A549 (cell line): ENCODE results near the gene ORM1. TPM values are rescaled to one million over a fixed set of nuclear protein-coding genes. Genes with fewer than 3 reads are reported as not detected.

Source experiments
- ATAC-seq, 2 experiments: fragments of 200-7000 bp in 1 of 2; fragments of >200 bp in 1 of 2; cut with Nextera tagmentation in 1 of 2; cut with Tn5 transposase in 1 of 2; 3 replicates each; pipeline versions ENCODE4 v1.8.0 to v1.9.1; 2018 to 2020; ENCODE audit warnings: mild to moderate bottlenecking in 1 of 2, moderate library complexity in 1 of 2
- CTCF ChIA-PET: fragments of 300-600 bp; sonication (Branson Sonifier 250); formaldehyde crosslinking; extraction: SDS; loops from one replicate; lab custom pipeline; 2021; ENCODE audit warnings: antibody characterized with exemption, inconsistent platforms; lab: Yijun Ruan, JAX
- POLR2A ChIA-PET: fragments of 350-600 bp; formaldehyde crosslinking; extraction: SDS; loops from one replicate; lab custom pipeline; 2021; ENCODE audit warnings: antibody characterized with exemption, inconsistent platforms; lab: Yijun Ruan, JAX
- DNase-seq, 2 experiments: peaks; one replicate each; pipeline versions ENCODE4 v3.0.0 to v3.0.0-alpha.2; 2011 to 2016; ENCODE audit warnings: low read depth in 1 of 2, low spot score in 1 of 2
- FAIRE-seq: peaks from 2 replicates; lab custom pipeline; 2011; peaks lifted over from hg19 to GRCh38; lab: Jason Lieb, UNC
- H3K27ac ChIP-seq, 2 experiments: fragments of >200 bp; sonication (Bioruptor Twin); formaldehyde crosslinking; 3 replicates each; pipeline ENCODE4 v1.5.1; 2016 to 2017
- H3K4me1 ChIP-seq: fragments of >200 bp; sonication (Bioruptor Twin); formaldehyde crosslinking; 3 replicates; pipeline ENCODE4 v1.6.1; 2016
- H3K4me2 ChIP-seq: fragments of >200 bp; sonication (Bioruptor Twin); formaldehyde crosslinking; 3 replicates; pipeline ENCODE4 v1.6.1; 2016
- H3K4me3 ChIP-seq: fragments of >200 bp; sonication (Bioruptor Twin); formaldehyde crosslinking; 3 replicates; pipeline ENCODE4 v1.5.1; 2016
- H3K9me3 ChIP-seq: fragments of >200 bp; sonication (Bioruptor Twin); formaldehyde crosslinking; 3 replicates; pipeline ENCODE4 v1.6.1; 2016
- BHLHE40 ChIP-seq: IDR thresholded peaks from 2 replicates; pipeline ENCODE4 v1.6.1; 2012; ENCODE audit warnings: low read depth, low read length, inconsistent platforms
- CBX2 ChIP-seq: fragments of 200-600 bp; sonication (generic); IDR thresholded peaks from 2 replicates; pipeline ENCODE4 v1.6.1; 2016; ENCODE audit warnings: low read depth, mild to moderate bottlenecking, borderline replicate concordance
- CBX8 ChIP-seq: fragments of 200-600 bp; sonication (generic); IDR thresholded peaks from 2 replicates; pipeline ENCODE4 v1.6.1; 2016
- CHD2 ChIP-seq: fragments of 150-350 bp; IDR thresholded peaks from 2 replicates; pipeline ENCODE4 v1.6.1; 2014; ENCODE audit warnings: low read length; ENCODE audit not compliant: partially characterized antibody
- EP300 ChIP-seq, 2 experiments: fragments of >200 bp; sonication (Bioruptor Twin); formaldehyde crosslinking; IDR thresholded peaks; 2 replicates in 1 of 2; 3 replicates in 1 of 2; pipeline ENCODE4 v1.6.1; 2016 to 2017
- FOSL2 ChIP-seq, 2 experiments: fragments of 450-650 bp in 1 of 2; fragments of >200 bp in 1 of 2; sonication (Bioruptor Twin) in 1 of 2; formaldehyde crosslinking; IDR thresholded peaks; 2 replicates each; pipeline versions ENCODE4 v1.5.0 to v1.6.1; 2016 to 2020; ENCODE audit warnings: mild to moderate bottlenecking in 1 of 2, moderate library complexity in 1 of 2
- FOXS1 ChIP-seq: fragments of 250-450 bp; sonication (Bioruptor Pico); IDR thresholded peaks from 2 replicates; pipeline ENCODE4 v1.5.0; 2020; ENCODE audit warnings: mild to moderate bottlenecking, moderate library complexity
- HOXB5 ChIP-seq: fragments of 250-450 bp; sonication (Bioruptor Pico); IDR thresholded peaks from 2 replicates; pipeline ENCODE4 v1.5.0; 2020; ENCODE audit warnings: mild to moderate bottlenecking, moderate library complexity
- KDM5A ChIP-seq: fragments of 200-600 bp; sonication (generic); IDR thresholded peaks from 2 replicates; pipeline ENCODE4 v1.6.1; 2016; ENCODE audit warnings: antibody characterized with exemption, mild to moderate bottlenecking
- NFE2L2 ChIP-seq: fragments of 150-350 bp; conservative IDR thresholded peaks from 2 replicates; pipeline ENCODE4 v1.6.1; 2014; ENCODE audit warnings: low read length
- PHF8 ChIP-seq: fragments of 200-600 bp; sonication (generic); IDR thresholded peaks from 2 replicates; pipeline ENCODE4 v1.6.1; 2016; ENCODE audit warnings: low read depth, mild to moderate bottlenecking, antibody characterized with exemption, moderate library complexity, borderline replicate concordance
- RARB ChIP-seq: fragments of 250-450 bp; sonication (Bioruptor Pico); IDR thresholded peaks from 2 replicates; pipeline ENCODE4 v1.8.0; 2021; ENCODE audit warnings: mild to moderate bottlenecking, moderate library complexity
- RFX5 ChIP-seq: fragments of 450-650 bp; IDR thresholded peaks from 2 replicates; pipeline ENCODE4 v1.7.1; 2014; ENCODE audit warnings: antibody characterized with exemption, mild to moderate bottlenecking, moderate library complexity
- SMC3 ChIP-seq: fragments of >200 bp; sonication (Bioruptor Twin); formaldehyde crosslinking; IDR thresholded peaks from 3 replicates; pipeline ENCODE4 v1.6.1; 2018; ENCODE audit warnings: inconsistent platforms
- ZFP36 ChIP-seq: fragments of 450-650 bp; IDR thresholded peaks from 2 replicates; pipeline ENCODE4 v1.6.1; 2014; ENCODE audit warnings: borderline replicate concordance; ENCODE audit not compliant: partially characterized antibody
- WGBS: methylation state at CpG from one replicate; pipeline ENCODE4 v1.1.6; 2017; ENCODE audit errors: missing lambda C conversion rate; 5-methylcytosine and 5-hydroxymethylcytosine counted together
- polyA plus RNA-seq, 4 experiments: library from polyadenylated mRNA; depleted of rRNA in 3 of 4; stranded (reverse); fragments of >200 nt; fragmentation: RNase III in 1 of 4; extraction: RNeasy Plus Mini Kit Qiagen cat#74134 plus additional on column Dnase treatment in 1 of 4; gene quantifications; 2 replicates in 3 of 4; 3 replicates in 1 of 4; pipeline ENCODE4 v1.2.3, GENCODE V29; 2011 to 2017
- TF ChIP-seq, protein P1 (sequence below): fragments of >200 bp; sonication (Bioruptor Twin); formaldehyde crosslinking; IDR thresholded peaks from 3 replicates; pipeline ENCODE4 v1.6.1; 2016
- TF ChIP-seq, protein P2 (sequence below): fragments of 250-450 bp; sonication (Bioruptor Pico); IDR thresholded peaks from 2 replicates; pipeline ENCODE4 v1.5.0; 2021; ENCODE audit warnings: mild to moderate bottlenecking, moderate library complexity, borderline replicate concordance
- TF ChIP-seq, protein P3 (sequence below): fragments of 200-600 bp; sonication (generic); IDR thresholded peaks from 2 replicates; pipeline ENCODE4 v1.6.1; 2016; ENCODE audit warnings: antibody characterized with exemption, mild to moderate bottlenecking, moderate library complexity
- TF ChIP-seq, protein P4 (sequence below): IDR thresholded peaks from 2 replicates; pipeline ENCODE4 v1.6.1; 2012
- TF ChIP-seq, protein P5 (sequence below): IDR thresholded peaks from 2 replicates; pipeline ENCODE4 v1.6.1; 2012; ENCODE audit warnings: low read depth, borderline replicate concordance

ORM1 gene
- polyA plus RNA-seq, 2 of the 4 experiments (the other 2 are of a cell fraction) = 0.12 to 0.19 TPM

DNA sequence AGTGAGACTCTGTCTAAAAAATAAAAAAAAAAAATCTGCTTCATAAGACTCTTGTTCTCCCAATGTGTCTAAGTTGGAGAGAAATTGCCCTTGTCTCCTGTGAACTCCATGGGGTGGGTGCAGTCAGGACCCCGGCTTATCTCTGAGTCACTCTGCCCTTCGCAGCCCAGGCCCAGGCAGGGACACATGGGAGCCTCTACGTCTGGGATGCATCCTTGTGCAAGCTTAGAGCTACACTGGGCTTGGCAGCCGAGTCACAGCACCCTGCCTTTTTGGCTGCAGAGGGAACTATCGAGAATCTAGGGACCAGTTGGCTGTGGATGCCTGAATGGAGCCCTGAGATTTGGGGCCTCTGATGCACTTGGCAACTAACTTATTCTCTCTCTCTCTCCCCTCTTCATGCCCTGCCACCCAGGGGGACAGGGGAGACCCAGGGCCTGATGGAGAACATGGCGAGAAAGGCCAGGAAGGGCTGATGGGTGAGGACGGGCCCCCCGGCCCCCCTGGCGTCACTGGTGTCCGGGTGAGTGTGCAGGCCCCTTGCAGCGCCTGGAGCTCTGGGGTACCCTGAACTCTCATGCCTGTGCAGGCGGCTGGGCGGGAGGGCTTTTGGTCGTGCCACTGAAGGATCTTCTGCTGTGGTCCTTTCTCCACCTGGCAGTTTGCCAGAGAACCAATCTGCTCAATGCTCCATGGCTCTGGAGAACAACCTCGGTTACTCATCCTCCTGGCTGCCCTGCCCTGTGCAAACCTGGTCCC is 47.5 kb upstream of the ORM1 start:
- WGBS = 79% methylated on average over 13 of the region's 15 CpGs
- Histone ChIP-seq H3K4me1 (peaks cover 44% of the 10 kb centered on the region), H3K27ac (peak overlapping the region in 1 of 2 experiments; percentile 94; a peak in 4 of 6 replicates), H3K9me3 (no peaks in the 10 kb centered on the region), H3K4me3 (no peak overlapping the region), H3K4me2 (no peak overlapping the region)
- FAIRE-seq = no peak
- no peak for DNase-seq
- no peak for ATAC-seq
- ChIA-PET CTCF (interaction anchor here (0.6 to 7.2 kb wide), 9 partner anchors 8 to 193 kb away, joined by 3 to 47 read pairs (median 3); partner anchors contain the start of gene COL27A1), POLR2A (no interaction called here)
- TF ChIP-seq FOXS1 (CRISPR knock-in tag) (no peak), CBX2 (no peak), BHLHE40 (no peak), ZFP36 (no peak), FOSL2 (IDR thresholded peaks at IDR 0.05) (no peak), FOSL2 (CRISPR knock-in tag; IDR thresholded peaks at IDR 0.05) (no peak), PHF8 (no peak), CHD2 (no peak), SMC3 (no peak), HOXB5 (CRISPR knock-in tag) (no peak), EP300 (IDR thresholded peaks at IDR 0.05) (no peak), NFE2L2 (no peak), RARB (CRISPR knock-in tag) (no peak), RFX5 (no peak), CBX8 (no peak), KDM5A (no peak)
- TF ChIP-seq, protein P1, sequence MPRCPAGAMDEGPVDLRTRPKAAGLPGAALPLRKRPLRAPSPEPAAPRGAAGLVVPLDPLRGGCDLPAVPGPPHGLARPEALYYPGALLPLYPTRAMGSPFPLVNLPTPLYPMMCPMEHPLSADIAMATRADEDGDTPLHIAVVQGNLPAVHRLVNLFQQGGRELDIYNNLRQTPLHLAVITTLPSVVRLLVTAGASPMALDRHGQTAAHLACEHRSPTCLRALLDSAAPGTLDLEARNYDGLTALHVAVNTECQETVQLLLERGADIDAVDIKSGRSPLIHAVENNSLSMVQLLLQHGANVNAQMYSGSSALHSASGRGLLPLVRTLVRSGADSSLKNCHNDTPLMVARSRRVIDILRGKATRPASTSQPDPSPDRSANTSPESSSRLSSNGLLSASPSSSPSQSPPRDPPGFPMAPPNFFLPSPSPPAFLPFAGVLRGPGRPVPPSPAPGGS = no peak
- TF ChIP-seq, protein P2, sequence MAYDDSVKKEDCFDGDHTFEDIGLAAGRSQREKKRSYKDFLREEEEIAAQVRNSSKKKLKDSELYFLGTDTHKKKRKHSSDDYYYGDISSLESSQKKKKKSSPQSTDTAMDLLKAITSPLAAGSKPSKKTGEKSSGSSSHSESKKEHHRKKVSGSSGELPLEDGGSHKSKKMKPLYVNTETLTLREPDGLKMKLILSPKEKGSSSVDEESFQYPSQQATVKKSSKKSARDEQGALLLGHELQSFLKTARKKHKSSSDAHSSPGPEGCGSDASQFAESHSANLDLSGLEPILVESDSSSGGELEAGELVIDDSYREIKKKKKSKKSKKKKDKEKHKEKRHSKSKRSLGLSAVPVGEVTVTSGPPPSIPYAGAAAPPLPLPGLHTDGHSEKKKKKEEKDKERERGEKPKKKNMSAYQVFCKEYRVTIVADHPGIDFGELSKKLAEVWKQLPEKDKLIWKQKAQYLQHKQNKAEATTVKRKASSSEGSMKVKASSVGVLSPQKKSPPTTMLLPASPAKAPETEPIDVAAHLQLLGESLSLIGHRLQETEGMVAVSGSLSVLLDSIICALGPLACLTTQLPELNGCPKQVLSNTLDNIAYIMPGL (CRISPR knock-in tag) = no peak
- TF ChIP-seq, protein P3, sequence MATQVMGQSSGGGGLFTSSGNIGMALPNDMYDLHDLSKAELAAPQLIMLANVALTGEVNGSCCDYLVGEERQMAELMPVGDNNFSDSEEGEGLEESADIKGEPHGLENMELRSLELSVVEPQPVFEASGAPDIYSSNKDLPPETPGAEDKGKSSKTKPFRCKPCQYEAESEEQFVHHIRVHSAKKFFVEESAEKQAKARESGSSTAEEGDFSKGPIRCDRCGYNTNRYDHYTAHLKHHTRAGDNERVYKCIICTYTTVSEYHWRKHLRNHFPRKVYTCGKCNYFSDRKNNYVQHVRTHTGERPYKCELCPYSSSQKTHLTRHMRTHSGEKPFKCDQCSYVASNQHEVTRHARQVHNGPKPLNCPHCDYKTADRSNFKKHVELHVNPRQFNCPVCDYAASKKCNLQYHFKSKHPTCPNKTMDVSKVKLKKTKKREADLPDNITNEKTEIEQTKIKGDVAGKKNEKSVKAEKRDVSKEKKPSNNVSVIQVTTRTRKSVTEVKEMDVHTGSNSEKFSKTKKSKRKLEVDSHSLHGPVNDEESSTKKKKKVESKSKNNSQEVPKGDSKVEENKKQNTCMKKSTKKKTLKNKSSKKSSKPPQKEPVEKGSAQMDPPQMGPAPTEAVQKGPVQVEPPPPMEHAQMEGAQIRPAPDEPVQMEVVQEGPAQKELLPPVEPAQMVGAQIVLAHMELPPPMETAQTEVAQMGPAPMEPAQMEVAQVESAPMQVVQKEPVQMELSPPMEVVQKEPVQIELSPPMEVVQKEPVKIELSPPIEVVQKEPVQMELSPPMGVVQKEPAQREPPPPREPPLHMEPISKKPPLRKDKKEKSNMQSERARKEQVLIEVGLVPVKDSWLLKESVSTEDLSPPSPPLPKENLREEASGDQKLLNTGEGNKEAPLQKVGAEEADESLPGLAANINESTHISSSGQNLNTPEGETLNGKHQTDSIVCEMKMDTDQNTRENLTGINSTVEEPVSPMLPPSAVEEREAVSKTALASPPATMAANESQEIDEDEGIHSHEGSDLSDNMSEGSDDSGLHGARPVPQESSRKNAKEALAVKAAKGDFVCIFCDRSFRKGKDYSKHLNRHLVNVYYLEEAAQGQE = no peak
- TF ChIP-seq, protein P4, sequence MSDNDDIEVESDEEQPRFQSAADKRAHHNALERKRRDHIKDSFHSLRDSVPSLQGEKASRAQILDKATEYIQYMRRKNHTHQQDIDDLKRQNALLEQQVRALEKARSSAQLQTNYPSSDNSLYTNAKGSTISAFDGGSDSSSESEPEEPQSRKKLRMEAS = no peak
- TF ChIP-seq, protein P5, sequence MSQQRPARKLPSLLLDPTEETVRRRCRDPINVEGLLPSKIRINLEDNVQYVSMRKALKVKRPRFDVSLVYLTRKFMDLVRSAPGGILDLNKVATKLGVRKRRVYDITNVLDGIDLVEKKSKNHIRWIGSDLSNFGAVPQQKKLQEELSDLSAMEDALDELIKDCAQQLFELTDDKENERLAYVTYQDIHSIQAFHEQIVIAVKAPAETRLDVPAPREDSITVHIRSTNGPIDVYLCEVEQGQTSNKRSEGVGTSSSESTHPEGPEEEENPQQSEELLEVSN = no peak
